Spleen (tissue), 7 donors: Measurements from ENCODE around the gene DYDC1.

ENCODE experiments used
- POLR2A ChIP-seq, 3 donors: fragments of 450-650 bp; IDR thresholded peaks; one replicate each; pipeline ENCODE4 v1.5.1; 2017; ENCODE audit warnings: antibody characterized with exemption in 3 of 3, mild to moderate bottlenecking in 1 of 3
- POLR2AphosphoS5 ChIP-seq, 3 donors: sonication (generic); formaldehyde crosslinking; IDR thresholded peaks; one replicate each; pipeline ENCODE4 v1.5.1; 2017; ENCODE audit warnings: antibody characterized with exemption in 3 of 3
- TF ChIP-seq, protein P1 (sequence below), 11 experiments: fragments of 200-600 bp in 7 of 11; fragments of 450-650 bp in 4 of 11; sonication (generic) in 4 of 11; IDR thresholded peaks in 8 of 11; conservative IDR thresholded peaks in 3 of 11; 1 replicate in 7 of 11; 2 replicates in 4 of 11; pipeline versions ENCODE4 v1.4.0 to v1.8.0; 2016 to 2021; ENCODE audit warnings: antibody characterized with exemption in 11 of 11, inconsistent platforms in 4 of 11, mild to moderate bottlenecking in 1 of 11
- donor health status: DM: no; HTN: no; CAD: no; lungs with moderate emphysema.
- donor health status: DM: no; HTN: no; CAD: no.
- donor health status: DM: no; HTN: no; CAD: no.

DNA sequence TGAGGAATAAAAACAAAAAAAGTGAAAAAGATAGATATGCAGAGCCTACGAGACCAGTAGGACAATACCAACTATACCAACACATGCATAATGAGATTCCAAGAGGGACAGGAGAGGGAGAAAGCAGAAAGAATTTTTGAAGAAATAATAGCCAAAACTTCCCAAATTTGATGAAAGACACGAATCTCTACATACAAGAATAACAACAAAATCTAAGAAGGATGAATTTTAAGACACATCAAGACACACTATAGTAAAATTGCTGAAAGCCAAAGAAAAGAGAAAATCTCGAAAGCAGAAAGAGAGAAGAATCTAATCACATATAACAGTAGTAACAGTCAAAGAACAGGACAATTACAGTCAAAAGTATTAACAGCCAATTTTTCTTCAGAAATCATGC, 59.6 kb downstream of the DYDC1 start:
- TF ChIP-seq POLR2A (IDR thresholded peaks at IDR 0.05) (no peak), POLR2AphosphoS5 (IDR thresholded peaks at IDR 0.05) (no peak)
- TF ChIP-seq, protein P1, sequence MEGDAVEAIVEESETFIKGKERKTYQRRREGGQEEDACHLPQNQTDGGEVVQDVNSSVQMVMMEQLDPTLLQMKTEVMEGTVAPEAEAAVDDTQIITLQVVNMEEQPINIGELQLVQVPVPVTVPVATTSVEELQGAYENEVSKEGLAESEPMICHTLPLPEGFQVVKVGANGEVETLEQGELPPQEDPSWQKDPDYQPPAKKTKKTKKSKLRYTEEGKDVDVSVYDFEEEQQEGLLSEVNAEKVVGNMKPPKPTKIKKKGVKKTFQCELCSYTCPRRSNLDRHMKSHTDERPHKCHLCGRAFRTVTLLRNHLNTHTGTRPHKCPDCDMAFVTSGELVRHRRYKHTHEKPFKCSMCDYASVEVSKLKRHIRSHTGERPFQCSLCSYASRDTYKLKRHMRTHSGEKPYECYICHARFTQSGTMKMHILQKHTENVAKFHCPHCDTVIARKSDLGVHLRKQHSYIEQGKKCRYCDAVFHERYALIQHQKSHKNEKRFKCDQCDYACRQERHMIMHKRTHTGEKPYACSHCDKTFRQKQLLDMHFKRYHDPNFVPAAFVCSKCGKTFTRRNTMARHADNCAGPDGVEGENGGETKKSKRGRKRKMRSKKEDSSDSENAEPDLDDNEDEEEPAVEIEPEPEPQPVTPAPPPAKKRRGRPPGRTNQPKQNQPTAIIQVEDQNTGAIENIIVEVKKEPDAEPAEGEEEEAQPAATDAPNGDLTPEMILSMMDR (IDR thresholded peaks at IDR 0.05 in 8 of 11, conservative IDR thresholded peaks at IDR 0.05 in 3 of 11) = no peak
